Activated CD8-positive, alpha-beta memory T cell treated with anti-CD3 and anti-CD28 coated beads, Interleukin-2, amount 50 U/mL, for 24 hours (primary cell): ENCODE results near the gene FMO3.

Experiments
- DNase-seq: peaks from one replicate; pipeline ENCODE4 v3.0.0-alpha.2; 2020; ENCODE audit errors: extremely low read depth

The FMO3 gene

DNA sequence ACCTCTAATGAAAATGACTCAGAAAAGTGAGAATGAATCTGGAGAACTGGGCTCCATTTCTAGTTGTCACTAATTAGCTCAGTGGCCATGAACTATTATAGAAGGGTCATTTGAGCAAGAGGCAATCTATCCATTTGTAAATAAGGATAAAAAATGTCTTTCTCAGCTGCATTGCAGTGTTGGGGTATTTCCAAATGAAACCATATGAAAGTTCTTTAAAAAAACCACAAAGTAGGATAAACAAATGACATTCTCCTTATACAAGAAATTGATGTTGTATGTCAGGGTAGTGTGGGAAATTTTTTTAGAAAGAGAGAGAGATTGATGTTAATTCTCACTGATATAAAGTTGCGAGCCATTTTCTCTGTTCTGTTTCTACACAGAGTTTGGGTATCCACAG is 26.0 kb downstream of the FMO3 start:
- no peak for DNase-seq

DNA sequence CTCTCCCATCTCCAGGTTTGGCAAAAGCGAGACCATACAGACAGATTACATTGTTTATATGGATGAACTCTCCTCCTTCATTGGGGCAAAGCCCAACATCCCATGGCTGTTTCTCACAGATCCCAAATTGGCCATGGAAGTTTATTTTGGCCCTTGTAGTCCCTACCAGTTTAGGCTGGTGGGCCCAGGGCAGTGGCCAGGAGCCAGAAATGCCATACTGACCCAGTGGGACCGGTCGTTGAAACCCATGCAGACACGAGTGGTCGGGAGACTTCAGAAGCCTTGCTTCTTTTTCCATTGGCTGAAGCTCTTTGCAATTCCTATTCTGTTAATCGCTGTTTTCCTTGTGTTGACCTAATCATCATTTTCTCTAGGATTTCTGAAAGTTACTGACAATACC is 26.4 kb downstream of the FMO3 start:
- no peak for DNase-seq

DNA sequence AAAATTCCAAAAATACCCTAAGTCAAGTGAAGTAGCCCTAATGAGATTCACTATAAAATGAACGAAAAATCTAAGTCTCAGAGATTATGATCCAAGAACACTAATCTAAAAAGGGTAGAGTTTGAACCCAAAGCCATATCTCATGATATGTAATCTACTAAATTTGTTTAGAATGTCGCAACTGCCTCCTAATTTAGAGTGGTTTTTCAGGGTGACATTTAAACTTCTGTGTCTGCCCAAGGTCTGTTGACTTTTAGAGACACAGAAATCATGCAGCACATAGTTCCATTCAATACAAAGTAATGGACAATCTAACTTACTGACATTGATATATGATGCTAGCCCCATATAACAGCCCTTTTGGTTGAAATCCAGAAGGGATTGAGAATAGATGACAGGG is 28.9 kb downstream of the FMO3 start:
- DNase-seq: no peak

DNA sequence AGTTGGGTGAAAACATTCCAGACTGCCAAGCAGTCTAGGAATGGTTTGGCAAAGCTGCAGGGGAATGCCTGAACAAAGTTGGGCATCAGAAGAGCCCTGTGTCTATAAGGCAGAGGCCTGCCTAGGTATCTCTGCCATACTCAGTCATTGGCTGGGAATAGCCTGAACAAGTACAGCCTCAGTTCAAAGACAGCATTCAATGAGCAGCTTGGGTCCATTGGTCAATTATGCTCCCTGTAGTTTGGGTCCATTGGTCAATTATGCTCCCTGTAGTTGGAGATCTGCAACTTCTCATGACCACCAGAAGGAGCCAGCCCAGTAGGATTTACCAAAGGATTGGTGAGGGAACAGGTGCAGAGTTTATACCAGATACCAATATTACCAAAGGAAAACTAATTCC is 31.6 kb downstream of the FMO3 start:
- DNase-seq: no peak

DNA sequence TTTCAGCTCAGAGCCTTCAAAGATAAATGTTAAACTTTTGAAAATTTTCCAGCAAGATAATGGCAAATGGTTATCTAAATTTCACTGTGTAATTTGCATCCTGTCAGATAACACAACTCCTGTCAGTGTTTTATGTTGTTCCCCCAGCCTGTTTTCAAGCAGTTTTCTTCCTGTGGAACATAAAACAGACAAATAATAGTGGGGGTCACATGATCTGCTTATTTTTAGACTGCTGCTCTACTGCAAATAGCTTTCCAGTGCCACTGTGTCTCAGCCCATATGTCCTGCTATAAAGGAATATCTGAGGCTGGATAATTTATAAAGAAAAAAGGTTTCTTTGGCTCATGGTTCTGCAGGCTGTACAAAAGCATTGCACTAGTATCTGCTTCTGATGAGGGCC is 32.2 kb downstream of the FMO3 start:
- no peak for DNase-seq

DNA sequence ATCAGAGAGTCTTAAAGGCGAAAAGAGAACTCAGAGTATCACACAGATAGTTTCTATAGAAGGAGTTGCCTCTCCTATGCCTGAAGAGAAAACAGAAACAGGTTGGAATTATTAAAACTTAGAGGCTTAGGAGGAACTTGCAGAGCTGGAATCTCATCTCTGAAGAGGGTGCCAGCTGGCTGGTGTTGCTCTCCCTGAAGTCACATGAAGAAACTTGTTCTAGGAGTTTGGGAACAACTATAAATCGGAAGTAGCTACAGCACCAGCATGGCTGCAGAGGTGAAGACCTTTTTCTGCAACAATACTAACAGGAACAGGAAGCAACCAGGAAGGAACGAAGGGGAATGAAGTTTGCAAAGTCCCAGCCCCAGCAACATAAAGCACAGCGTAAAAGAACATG is 35.8 kb downstream of the FMO3 start:
- no peak for DNase-seq

DNA sequence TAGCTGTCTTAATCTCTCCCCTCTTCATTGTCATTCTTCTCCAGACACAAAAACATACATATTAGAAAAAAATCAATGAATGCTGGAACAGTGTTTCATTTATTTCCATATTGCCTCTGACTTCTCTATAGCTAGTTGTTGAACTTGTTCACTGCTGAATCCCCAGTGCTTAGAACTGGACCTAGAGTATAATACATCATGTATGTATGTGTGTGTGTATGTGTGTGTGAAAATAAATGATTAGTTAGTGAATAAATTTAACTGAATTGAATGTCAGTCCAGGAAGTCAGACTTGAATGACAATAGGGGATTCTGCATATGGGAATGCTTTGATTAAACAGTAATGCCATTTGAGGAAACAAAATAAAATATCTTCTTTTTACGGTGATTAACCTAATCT is 36.4 kb downstream of the FMO3 start:
- DNase-seq: no peak

DNA sequence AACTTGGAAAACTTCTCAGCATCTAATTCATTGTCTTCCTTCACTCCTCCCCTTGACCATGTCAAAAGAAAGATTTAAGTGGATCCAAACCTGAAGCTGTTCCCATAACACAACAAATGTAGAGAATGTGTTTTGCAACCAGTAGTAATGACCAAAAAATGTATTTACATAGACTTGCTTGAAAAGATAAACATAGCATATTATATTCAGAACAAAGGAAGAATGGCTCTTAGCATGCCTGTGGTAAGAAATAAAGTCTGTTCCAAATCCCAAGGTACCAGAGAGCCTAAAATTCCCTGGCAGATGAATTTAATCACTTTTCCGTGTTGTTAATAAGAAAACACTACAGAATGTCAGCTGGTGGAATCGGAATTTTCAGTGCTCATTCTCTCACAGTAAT is 36.8 kb downstream of the FMO3 start:
- no peak for DNase-seq

DNA sequence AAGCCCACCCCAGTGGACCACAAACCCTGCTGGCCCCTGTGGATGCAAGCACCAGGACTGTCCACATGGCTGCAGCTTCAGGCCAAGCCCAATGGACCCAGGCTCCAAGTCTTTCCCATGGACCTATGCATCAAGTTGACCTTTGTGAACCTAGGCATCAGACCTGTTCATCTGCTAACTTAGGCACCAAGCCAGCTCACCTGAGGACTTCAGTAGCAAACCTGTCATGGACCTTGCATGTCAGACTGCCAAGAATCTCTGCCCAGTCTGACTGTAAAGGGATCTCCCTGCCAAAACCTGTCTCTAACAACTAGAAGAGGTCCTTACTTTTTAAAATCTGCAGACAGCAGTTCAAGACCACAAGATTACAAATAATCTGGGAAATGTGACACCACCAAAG is 37.8 kb downstream of the FMO3 start:
- DNase-seq: no peak

DNA sequence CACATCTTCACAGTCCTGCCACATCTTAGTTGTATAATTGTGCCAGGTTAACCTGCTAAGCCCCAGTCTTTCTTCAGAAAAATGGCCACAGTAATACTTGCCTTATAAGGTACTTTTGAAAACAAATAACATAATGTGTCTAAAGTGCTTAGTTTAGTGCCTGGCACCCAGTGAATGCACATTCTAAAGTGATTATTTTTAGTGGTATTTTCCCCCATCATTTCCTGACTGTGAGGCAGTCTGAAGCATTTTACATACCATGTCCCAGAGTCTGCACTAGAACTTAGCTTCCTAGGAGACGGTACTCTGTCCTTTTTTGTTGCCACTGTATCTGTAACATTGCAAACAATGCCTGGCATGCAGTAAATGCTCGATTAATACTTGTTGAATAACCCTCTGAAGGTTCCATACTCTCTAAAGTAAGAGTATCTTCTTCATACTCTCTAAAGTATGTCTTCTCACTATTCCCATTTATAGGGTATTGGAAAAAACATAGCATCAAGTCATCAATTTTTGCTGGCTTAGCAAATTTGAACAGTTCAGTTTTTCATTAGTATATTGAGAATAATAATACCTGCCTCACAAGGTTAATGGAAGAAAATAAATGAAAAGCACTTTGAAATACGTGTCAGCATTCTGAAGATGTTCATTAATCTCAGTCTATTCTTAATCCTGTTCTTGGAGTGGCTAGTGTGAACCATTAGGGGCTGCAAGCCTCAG is 43.7 kb downstream of the FMO3 start:
- no peak for DNase-seq

DNA sequence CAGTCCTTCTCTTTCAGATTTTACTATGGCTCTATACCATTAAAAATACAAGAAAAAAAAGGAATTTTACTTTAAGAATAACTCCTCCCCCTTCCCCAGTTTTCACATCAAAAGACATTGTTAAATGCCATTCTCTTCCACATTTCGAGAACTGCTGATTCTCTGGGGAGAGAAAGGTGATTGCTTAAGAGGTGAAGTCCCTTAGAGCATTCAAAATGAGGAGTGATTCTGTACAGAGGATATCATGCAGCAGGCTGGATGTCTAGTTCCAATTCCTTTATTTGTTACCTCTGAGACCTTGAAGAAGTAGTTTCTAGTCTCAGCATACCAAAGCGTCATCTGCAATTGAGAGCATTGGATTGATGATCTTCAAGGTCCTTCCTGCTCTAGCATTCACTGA is 46.9 kb downstream of the FMO3 start:
- DNase-seq: no peak

DNA sequence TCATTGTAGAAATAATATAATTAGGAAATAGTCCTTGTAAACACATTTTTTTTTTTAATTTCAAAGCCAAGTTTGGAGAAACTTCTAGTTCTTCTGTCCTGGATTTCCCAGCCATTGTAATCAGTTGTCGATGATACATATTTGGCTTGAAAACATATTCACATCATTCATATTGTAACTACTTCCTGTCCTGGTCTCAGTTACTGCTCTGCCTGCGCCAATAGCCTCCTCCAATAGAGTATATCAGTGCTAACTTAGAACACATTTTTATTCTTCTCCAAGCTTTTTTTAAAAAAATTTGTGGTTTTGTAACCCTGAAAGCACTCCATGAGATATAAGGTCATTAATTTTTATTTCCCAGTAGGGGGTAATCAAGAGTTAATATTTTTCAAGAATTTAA is 48.3 kb downstream of the FMO3 start:
- DNase-seq: no peak

DNA sequence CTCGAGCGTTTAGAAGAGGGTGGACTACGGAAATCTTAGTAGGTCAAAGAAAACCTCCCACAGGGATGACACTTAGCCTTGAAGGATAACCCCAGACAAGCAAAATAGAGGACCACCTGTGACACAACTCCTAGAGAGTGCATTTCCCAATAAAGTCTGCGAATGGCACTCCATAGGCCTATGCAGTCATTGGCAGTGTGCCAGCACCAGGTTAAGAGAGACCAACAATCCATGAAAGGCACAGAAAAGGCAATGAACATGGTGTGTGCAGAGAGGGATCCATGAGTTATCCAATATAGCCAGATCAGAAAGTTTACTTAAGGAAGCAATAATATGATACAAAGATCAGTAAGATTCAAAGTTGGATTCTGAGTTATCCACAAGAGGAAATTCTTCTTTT is 49.2 kb downstream of the FMO3 start:
- DNase-seq: no peak

DNA sequence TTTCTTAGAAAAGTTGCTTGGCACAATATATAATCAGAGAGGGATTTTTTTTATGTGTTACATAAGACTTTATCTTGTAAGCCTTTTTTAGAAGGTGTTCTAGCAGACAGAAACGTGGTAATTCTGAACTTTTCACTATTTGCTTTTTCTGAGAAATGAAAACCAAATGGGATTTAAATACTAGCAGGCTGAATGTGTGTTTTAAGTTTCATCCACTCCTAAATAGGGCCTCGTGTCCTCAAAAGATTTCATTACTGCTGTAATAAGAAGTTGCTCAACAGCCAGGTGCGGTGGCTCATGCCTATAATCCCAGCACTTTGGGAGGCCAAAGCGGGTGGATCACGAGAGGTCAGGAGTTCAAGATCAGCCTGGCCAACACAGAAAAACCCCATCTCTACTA is 49.7 kb downstream of the FMO3 start:
- DNase-seq: no peak

DNA sequence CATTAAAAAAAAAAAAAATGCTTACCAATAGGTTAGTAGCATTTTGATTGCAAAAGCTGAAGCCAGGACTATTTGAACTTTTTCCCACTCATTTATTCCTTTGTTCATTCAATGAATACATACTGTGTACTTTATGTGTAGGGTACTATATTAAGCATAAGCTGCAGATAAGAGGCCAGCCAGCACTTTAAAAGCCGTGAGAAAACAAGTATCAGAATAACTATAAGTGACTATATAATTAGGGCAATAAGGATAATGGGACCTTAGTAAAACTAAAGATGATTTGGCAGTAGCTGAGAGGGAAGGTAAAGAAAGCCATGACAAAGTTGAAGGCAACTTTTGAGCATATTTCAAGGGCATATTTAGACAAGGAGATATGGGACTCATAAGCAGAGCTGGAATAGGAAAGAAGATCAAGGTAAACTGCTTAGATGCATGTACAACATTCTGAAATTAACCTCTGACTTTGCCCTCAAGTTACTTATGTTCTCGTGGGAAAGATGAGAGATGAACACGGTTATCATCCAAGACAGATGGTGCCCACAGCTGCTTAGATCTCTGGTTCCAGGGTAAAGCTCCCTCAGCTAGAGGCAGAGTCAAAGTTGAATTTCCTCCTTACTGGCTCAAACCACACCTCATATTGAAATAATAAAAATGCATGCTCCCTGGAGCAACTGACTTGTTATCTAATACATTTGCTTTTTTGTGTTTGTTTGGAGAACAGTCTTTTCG is 50.4 kb downstream of the FMO3 start:
- no peak for DNase-seq

DNA sequence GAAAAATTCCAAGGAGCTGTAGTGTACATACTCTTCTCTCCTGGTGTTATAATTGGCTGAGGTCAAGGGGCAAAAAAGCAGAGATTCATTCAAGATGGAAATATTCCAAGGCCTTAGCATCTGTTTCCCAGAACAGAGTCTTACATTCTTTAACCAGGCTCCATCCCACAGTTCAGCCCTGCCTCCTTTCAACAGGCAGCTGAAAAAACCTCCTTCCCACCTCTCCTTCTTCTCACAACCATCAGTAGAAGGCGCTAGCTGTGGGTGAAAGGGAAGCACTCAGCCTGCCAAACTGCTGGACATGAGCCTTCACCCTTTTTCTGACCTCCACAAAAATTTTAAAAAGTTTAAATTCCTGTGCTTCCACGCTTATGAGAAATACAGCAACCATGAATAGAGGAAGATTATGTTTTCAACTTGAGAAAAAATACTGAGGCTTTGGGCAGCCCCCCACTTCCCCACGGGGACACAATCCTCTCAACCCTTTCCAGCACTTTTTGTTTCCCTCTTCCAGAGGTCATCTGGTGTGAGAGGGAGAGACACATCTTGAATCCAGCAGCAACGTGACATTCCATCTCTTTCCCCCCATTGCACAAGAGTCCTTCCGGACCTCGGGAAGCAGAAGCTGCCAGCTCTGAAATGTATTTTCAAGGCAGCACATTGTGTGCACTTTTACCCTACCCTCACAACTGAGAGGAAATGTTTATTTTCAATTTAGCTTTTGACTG is 51.1 kb downstream of the FMO3 start:
- DNase-seq: no peak

DNA sequence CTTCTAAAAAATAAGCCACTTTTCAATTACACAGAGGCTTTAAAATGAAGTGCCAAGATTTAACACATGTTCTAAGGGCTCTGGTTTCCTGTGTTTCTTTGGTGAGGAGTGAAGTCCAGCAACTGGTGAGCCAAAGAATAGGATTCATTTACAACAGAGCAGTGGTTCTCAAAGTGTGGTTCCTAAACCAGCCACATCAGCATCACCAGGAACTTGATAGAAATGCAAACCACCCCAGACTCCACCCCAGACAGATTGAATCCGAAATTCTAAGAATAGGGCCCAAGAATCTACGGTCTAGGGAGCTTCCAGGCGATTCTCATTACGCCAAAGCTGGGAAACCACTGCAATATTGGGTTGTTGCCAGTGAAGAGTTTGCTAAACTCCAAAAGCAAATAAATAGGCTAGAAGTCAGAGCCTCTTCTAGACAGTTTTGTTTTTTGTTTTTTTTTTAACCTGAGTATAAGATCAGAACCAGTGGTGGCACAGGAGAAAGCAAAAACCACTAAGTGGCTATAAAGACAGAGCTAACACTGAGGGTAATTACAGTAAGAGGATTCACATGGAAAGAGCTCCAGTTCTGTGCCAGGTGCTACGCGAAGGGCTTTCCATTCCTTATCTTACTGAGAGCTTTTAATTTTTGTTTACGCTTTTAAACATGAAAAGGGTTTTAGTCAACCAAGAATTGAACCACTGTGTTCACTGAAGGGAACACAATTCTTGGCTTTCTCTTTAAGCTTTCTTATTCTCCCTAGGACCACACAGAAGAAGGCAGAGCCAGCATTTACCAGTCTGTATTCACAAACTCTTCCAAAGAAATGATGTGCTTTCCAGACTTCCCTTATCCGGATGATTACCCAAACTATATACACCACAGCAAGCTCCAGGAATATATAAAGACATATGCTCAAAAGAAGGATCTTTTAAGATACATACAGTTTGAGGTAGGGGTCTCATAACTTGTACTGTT is 52.0 kb downstream of the FMO3 start:
- DNase-seq: no peak

DNA sequence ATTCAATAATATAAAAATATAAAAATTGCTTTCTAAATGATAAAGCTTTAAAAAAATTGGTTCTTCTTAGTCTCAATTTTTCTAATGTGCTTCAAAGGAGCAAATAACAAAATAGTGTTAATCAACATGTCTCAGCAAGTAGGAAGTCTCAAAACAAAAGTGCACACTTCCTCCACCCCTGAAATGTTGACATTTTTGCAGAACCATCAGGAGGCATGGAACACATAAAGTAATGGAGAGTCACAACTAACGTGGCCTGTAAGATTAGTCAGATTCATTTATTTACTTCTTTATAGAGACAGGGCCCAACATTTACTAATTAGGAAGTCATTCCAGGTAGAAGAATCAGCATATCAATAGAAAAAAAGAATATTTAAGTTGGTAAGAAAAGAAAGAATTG is 59.5 kb downstream of the FMO3 start:
- no peak for DNase-seq

DNA sequence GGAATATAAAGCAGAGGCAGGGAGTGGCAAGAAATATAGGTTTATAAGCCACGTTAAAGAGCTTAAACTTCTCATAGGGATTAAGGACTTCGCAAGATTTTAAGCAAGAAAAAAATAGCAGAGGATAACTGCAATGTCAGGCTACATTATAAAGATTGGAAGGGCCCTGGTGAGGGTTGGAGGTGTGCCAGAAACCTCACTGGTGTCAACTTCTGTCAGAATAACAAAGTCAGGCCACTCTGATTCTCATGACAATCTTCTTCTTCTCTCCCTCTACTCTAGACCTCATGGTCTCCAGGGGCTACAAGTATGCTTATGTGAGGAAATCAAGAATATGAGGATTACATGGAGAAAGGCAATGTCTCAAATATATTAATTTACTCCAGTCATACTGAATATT is 61.8 kb downstream of the FMO3 start:
- no peak for DNase-seq

DNA sequence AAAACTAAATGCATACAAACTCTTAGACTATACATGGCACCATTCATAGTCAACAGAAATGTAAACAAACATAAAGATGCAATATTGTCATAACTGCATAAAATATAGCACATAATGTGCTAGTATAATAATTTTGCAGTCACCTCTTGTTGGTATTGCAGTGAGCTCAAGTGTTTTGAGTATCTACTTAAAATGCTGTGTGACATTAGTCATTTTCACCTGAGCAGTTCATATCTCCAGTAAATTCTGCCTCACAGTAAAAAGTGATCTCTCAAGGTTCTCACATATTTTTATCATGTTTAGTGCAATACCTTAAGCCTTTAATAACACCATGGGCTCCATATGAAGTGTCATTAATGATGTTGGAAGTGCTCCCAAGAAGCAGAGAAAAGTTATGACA is 64.8 kb downstream of the FMO3 start:
- DNase-seq: no peak

DNA sequence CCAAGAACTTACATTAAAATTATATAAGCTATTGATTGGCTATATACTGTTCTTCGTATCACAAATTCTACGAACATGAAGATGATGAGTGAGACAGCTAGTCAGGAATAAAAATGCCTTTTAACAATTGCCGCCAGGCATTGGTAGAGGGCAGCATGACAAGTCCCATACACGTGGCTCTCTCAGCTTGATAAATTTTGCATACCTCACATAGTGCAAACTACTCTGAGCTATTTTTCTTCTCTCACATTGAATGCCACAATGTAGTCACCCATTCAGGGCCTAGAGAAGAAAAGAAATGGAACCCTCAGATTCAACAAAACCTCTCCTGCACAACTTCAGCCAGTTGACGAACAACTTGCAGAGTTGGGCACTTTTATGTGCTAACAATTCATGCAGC is 67.4 kb downstream of the FMO3 start:
- DNase-seq: no peak

DNA sequence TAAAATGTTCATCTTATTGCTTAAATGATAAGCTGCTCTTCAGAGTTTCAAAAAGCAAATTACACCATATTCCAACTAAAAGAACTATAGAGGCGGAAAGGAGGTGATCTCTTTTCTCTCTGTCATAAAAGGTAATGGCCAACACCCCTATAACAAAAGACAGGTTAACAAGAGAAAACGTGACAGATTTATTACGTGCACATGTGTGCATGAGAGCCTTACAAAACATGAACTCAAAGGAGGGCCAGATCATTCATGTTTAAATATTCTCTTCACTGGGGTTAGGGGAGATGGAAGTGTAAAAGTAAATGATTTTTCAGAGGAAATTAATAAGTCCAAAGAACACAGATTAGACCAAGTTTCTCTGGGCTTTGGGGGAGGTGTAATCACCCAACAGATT is 67.8 kb downstream of the FMO3 start:
- DNase-seq: no peak
